ENCODE data around the gene PIP5K1A. TPM values are rescaled to one million over a fixed set of nuclear protein-coding genes. Genes with fewer than 3 reads are reported as not detected.

Gene PIP5K1A
- total and polyA plus RNA-seq, 2 of the 8 experiments (the other 6 are each of a cell fraction or from before 2014, with no cell fraction given) = 87.5 to 105 TPM

GRCh38 chr1:151165738-151166504, 32.4 kb upstream of the PIP5K1A start, which contains the start of the genes LYSMD1 and SCNM1 (continued):
- TF ChIP-seq, protein P1, sequence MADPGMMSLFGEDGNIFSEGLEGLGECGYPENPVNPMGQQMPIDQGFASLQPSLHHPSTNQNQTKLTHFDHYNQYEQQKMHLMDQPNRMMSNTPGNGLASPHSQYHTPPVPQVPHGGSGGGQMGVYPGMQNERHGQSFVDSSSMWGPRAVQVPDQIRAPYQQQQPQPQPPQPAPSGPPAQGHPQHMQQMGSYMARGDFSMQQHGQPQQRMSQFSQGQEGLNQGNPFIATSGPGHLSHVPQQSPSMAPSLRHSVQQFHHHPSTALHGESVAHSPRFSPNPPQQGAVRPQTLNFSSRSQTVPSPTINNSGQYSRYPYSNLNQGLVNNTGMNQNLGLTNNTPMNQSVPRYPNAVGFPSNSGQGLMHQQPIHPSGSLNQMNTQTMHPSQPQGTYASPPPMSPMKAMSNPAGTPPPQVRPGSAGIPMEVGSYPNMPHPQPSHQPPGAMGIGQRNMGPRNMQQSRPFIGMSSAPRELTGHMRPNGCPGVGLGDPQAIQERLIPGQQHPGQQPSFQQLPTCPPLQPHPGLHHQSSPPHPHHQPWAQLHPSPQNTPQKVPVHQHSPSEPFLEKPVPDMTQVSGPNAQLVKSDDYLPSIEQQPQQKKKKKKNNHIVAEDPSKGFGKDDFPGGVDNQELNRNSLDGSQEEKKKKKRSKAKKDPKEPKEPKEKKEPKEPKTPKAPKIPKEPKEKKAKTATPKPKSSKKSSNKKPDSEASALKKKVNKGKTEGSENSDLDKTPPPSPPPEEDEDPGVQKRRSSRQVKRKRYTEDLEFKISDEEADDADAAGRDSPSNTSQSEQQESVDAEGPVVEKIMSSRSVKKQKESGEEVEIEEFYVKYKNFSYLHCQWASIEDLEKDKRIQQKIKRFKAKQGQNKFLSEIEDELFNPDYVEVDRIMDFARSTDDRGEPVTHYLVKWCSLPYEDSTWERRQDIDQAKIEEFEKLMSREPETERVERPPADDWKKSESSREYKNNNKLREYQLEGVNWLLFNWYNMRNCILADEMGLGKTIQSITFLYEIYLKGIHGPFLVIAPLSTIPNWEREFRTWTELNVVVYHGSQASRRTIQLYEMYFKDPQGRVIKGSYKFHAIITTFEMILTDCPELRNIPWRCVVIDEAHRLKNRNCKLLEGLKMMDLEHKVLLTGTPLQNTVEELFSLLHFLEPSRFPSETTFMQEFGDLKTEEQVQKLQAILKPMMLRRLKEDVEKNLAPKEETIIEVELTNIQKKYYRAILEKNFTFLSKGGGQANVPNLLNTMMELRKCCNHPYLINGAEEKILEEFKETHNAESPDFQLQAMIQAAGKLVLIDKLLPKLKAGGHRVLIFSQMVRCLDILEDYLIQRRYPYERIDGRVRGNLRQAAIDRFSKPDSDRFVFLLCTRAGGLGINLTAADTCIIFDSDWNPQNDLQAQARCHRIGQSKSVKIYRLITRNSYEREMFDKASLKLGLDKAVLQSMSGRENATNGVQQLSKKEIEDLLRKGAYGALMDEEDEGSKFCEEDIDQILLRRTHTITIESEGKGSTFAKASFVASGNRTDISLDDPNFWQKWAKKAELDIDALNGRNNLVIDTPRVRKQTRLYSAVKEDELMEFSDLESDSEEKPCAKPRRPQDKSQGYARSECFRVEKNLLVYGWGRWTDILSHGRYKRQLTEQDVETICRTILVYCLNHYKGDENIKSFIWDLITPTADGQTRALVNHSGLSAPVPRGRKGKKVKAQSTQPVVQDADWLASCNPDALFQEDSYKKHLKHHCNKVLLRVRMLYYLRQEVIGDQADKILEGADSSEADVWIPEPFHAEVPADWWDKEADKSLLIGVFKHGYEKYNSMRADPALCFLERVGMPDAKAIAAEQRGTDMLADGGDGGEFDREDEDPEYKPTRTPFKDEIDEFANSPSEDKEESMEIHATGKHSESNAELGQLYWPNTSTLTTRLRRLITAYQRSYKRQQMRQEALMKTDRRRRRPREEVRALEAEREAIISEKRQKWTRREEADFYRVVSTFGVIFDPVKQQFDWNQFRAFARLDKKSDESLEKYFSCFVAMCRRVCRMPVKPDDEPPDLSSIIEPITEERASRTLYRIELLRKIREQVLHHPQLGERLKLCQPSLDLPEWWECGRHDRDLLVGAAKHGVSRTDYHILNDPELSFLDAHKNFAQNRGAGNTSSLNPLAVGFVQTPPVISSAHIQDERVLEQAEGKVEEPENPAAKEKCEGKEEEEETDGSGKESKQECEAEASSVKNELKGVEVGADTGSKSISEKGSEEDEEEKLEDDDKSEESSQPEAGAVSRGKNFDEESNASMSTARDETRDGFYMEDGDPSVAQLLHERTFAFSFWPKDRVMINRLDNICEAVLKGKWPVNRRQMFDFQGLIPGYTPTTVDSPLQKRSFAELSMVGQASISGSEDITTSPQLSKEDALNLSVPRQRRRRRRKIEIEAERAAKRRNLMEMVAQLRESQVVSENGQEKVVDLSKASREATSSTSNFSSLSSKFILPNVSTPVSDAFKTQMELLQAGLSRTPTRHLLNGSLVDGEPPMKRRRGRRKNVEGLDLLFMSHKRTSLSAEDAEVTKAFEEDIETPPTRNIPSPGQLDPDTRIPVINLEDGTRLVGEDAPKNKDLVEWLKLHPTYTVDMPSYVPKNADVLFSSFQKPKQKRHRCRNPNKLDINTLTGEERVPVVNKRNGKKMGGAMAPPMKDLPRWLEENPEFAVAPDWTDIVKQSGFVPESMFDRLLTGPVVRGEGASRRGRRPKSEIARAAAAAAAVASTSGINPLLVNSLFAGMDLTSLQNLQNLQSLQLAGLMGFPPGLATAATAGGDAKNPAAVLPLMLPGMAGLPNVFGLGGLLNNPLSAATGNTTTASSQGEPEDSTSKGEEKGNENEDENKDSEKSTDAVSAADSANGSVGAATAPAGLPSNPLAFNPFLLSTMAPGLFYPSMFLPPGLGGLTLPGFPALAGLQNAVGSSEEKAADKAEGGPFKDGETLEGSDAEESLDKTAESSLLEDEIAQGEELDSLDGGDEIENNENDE (IDR thresholded peaks at IDR 0.05; ENCODE audit: insufficient replicate concordance, low read length) = no peak
- peak; percentile 90 for TF ChIP-seq SAP30 (IDR thresholded peaks at IDR 0.05; ENCODE audit: insufficient read depth, insufficient replicate concordance, low read length)
- TF ChIP-seq KDM1A (IDR thresholded peaks at IDR 0.05; ENCODE audit: borderline replicate concordance, low read length) = no peak
- peak; percentile 70; the same call in 1 of the 2 replicates for TF ChIP-seq TAF1 (IDR thresholded peaks at IDR 0.05; ENCODE audit: low read depth, low read length)
- TF ChIP-seq ATF3 (IDR thresholded peaks at IDR 0.05; ENCODE audit: insufficient read depth, low read depth, low read length) = 0 out of 2 replicates have a peak, but pooled peaks have one; percentile 2
- TF ChIP-seq GABPA (IDR thresholded peaks at IDR 0.05; ENCODE audit: borderline replicate concordance, insufficient read depth, low read length) = peak; percentile 89; the same call in 1 of the 2 replicates
- no peak for TF ChIP-seq SP1 (IDR thresholded peaks at IDR 0.05; ENCODE audit: low read depth, low read length)
- TF ChIP-seq PHF8 (conservative IDR thresholded peaks at IDR 0.05; ENCODE audit: low read depth, low read length) = peak; percentile 57; the same call in 1 of the 2 replicates
- peak; percentile 99 for TF ChIP-seq SIX5 (IDR thresholded peaks at IDR 0.05; ENCODE audit: low read depth, low read length)

Measured in H1 (cell line).